Tibial nerve (tissue), 4 donors: ENCODE results near the gene YTHDF1. TPM values are rescaled to one million over a fixed set of nuclear protein-coding genes. Genes with fewer than 3 reads are reported as not detected.
"Not testable (repeated sequence)": the region's sequence is repeated elsewhere in the genome, so short reads cannot be mapped to it uniquely, and the experiment has no call there.

Source experiments
- DNase-seq, 2 donors: peaks; one replicate each; pipeline ENCODE4 v3.0.0-alpha.2; 2019; ENCODE audit warnings: low spot score in 2 of 2
- H3K27ac ChIP-seq, 4 donors: fragments of 200-600 bp; sonication (generic) in 3 of 4; one replicate each; pipeline ENCODE4 v1.5.1; 2017 to 2019; ENCODE audit warnings: mild to moderate bottlenecking in 1 of 4
- H3K27me3 ChIP-seq, 2 donors: fragments of 200-600 bp; sonication (generic) in 1 of 2; one replicate each; pipeline versions ENCODE4 v1.5.1 to v1.6.0; 2017 to 2019
- H3K36me3 ChIP-seq, 3 donors: fragments of 200-600 bp; sonication (generic); one replicate each; pipeline ENCODE4 v1.5.1; 2018 to 2019
- H3K4me1 ChIP-seq, 4 donors: fragments of 200-600 bp; sonication (generic) in 3 of 4; one replicate each; pipeline ENCODE4 v1.5.1; 2017 to 2019
- H3K4me3 ChIP-seq, 4 donors: fragments of 200-600 bp; sonication (generic) in 3 of 4; one replicate each; pipeline ENCODE4 v1.5.1; 2017 to 2019; ENCODE audit warnings: mild to moderate bottlenecking in 1 of 4, moderate library complexity in 1 of 4
- H3K9me3 ChIP-seq, 4 donors: fragments of 200-600 bp; sonication (generic) in 3 of 4; one replicate each; pipeline ENCODE4 v1.5.1; 2017 to 2019
- CTCF ChIP-seq, 5 experiments: fragments of 200-600 bp in 3 of 5; fragments of 450-650 bp in 2 of 5; sonication (generic) in 3 of 5; IDR thresholded peaks; one replicate each; pipeline ENCODE4 v1.5.1; 2016 to 2019; ENCODE audit warnings: antibody characterized with exemption in 5 of 5, mild to moderate bottlenecking in 3 of 5, moderate library complexity in 2 of 5
- EP300 ChIP-seq, 2 donors: sonication (generic); formaldehyde crosslinking; IDR thresholded peaks; one replicate each; pipeline ENCODE4 v1.6.1; 2017; ENCODE audit warnings: antibody characterized with exemption in 2 of 2, mild to moderate bottlenecking in 1 of 2
- POLR2A ChIP-seq, 2 donors: fragments of 450-650 bp; IDR thresholded peaks; one replicate each; pipeline ENCODE4 v1.6.1; 2017; ENCODE audit warnings: antibody characterized with exemption in 2 of 2, mild to moderate bottlenecking in 2 of 2, moderate library complexity in 2 of 2
- WGBS, 2 donors: methylation state at CpG; one replicate each; pipeline ENCODE4 v1.1.5; 2018; 5-methylcytosine and 5-hydroxymethylcytosine counted together
- total RNA-seq, 4 donors: library from RNA; depleted of rRNA; stranded (reverse); fragments of >200 nt; gene quantifications; one replicate each; pipeline ENCODE4 v1.1.0, GENCODE V29; 2016

YTHDF1 gene
- total RNA-seq, 4 donors from 2014 or later = 20.7 to 25.5 (median 23.3) TPM

GRCh38 chr20:63163171-63163570 lies 52.8 kb downstream of the YTHDF1 start:
- Histone ChIP-seq H3K36me3 (no peaks in the 10 kb centered on the region), H3K27me3 (peaks cover 0 to 33% of the 10 kb centered on the region in 2 donors), H3K4me3 (no peak overlapping the region), H3K27ac (no peak overlapping the region), H3K4me1 (no peaks in the 10 kb centered on the region), H3K9me3 (no peaks in the 10 kb centered on the region)
- 70 to 87% methylated on average over 5 to 6 of the region's 6 CpGs for WGBS, 2 donors
- no peak for TF ChIP-seq EP300 (IDR thresholded peaks at IDR 0.05)
- no peak for TF ChIP-seq POLR2A (IDR thresholded peaks at IDR 0.05)
- no peak for TF ChIP-seq CTCF (IDR thresholded peaks at IDR 0.05)
- DNase-seq = no peak

- Histone ChIP-seq H3K36me3 (no peaks in the 10 kb centered on the region), H3K27me3 (peaks cover 0 to 33% of the 10 kb centered on the region in 2 donors), H3K9me3 (no peaks in the 10 kb centered on the region), H3K4me1 (no peaks in the 10 kb centered on the region), H3K27ac (no peak overlapping the region), H3K4me3 (no peak overlapping the region)
- TF ChIP-seq CTCF (IDR thresholded peaks at IDR 0.05) = no peak
- TF ChIP-seq POLR2A (IDR thresholded peaks at IDR 0.05) = no peak
- TF ChIP-seq EP300 (IDR thresholded peaks at IDR 0.05) = no peak
- DNase-seq = no peak
- WGBS, 2 donors = 76 to 83% methylated on average over 13 to 19 of the region's 19 CpGs
Observed at GRCh38 chr20:63162206-63162795, 53.6 kb downstream of the YTHDF1 start.

GRCh38 chr20:63161176-63161651 lies 54.7 kb downstream of the YTHDF1 start:
- no peaks in the 10 kb centered on the region for H3K4me1 ChIP-seq
- H3K27me3 ChIP-seq = peaks cover 0 to 36% of the 10 kb centered on the region in 2 donors
- no peak for TF ChIP-seq POLR2A (IDR thresholded peaks at IDR 0.05)
- no peak for TF ChIP-seq EP300 (IDR thresholded peaks at IDR 0.05)
- no peak for TF ChIP-seq CTCF (IDR thresholded peaks at IDR 0.05)
- 74 to 84% methylated on average over 11 of the region's 11 CpGs for WGBS, 2 donors
- H3K27ac ChIP-seq = no peak overlapping the region
- no peak overlapping the region for H3K4me3 ChIP-seq
- H3K9me3 ChIP-seq = no peaks in the 10 kb centered on the region
- no peaks in the 10 kb centered on the region for H3K36me3 ChIP-seq
- DNase-seq = no peak

- Histone ChIP-seq H3K4me1 (no peaks in the 10 kb centered on the region), H3K27me3 (peaks cover 0 to 41% of the 10 kb centered on the region in 2 donors), H3K36me3 (no peaks in the 10 kb centered on the region), H3K4me3 (no peak overlapping the region), H3K9me3 (no peaks in the 10 kb centered on the region), H3K27ac (no peak overlapping the region)
- TF ChIP-seq CTCF (IDR thresholded peaks at IDR 0.05) (no peak), EP300 (IDR thresholded peaks at IDR 0.05) (no peak), POLR2A (IDR thresholded peaks at IDR 0.05) (no peak)
- DNase-seq = no peak
- WGBS, 2 donors = 68 to 81% methylated on average over 10 of the region's 10 CpGs
Observed at GRCh38 chr20:63160641-63161175, 55.2 kb downstream of the YTHDF1 start.

- 62 to 67% methylated on average over 7 to 10 of the region's 10 CpGs for WGBS, 2 donors
- H3K27me3 ChIP-seq = peaks cover 0 to 48% of the 10 kb centered on the region in 2 donors
Observed at GRCh38 chr20:63159826-63160640, 55.9 kb downstream of the YTHDF1 start.

GRCh38 chr20:63159251-63159650 lies 56.7 kb downstream of the YTHDF1 start:
- peaks cover 0 to 49% of the 10 kb centered on the region in 2 donors for H3K27me3 ChIP-seq
- not testable (repeated sequence) for DNase-seq, H3K4me3 ChIP-seq, H3K27ac ChIP-seq, H3K36me3 ChIP-seq, H3K4me1 ChIP-seq, H3K9me3 ChIP-seq
- 80 to 84% methylated on average over 19 to 20 of the region's 20 CpGs for WGBS, 2 donors

More at GRCh38 chr20:63159826-63160640, 55.9 kb downstream of the YTHDF1 start:
- H3K36me3 ChIP-seq = no peaks in the 10 kb centered on the region
- H3K4me1 ChIP-seq = no peaks in the 10 kb centered on the region
- no peak overlapping the region for H3K4me3 ChIP-seq
- no peak for TF ChIP-seq EP300 (IDR thresholded peaks at IDR 0.05)
- TF ChIP-seq POLR2A (IDR thresholded peaks at IDR 0.05) = no peak
- TF ChIP-seq CTCF (IDR thresholded peaks at IDR 0.05) = no peak
- no peak overlapping the region for H3K27ac ChIP-seq
- DNase-seq = no peak
- H3K9me3 ChIP-seq = no peaks in the 10 kb centered on the region
